RKO (cell line): ENCODE measurements around the gene GUCY1A2.
"Not testable (repeated sequence)": the region's sequence is repeated elsewhere in the genome, so short reads cannot be mapped to it uniquely, and the experiment has no call there.

ENCODE experiments used
- DNase-seq: peaks from one replicate; pipeline ENCODE4 v3.0.0-alpha.2; 2016; ENCODE audit warnings: low spot score

The GUCY1A2 gene

DNA sequence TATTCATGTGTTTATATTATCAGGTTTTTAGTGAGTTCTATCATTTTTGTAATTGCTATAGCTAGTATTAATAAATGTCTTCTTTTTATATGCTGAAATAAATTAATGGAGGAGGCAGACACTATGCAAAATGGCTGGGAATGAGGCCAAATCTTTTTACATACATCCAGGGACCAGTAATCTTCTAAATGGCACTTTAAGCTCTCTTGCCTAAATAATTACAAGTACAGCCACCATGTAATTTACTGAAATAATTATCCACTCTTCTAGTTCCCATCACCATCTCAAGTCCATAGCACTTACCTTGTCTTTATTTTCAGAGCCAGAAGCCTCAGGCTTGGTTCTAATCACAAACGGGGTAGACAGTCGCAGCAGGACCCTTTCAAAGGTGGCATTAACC lies 79.1 kb downstream of the GUCY1A2 start:
- no peak for DNase-seq

DNA sequence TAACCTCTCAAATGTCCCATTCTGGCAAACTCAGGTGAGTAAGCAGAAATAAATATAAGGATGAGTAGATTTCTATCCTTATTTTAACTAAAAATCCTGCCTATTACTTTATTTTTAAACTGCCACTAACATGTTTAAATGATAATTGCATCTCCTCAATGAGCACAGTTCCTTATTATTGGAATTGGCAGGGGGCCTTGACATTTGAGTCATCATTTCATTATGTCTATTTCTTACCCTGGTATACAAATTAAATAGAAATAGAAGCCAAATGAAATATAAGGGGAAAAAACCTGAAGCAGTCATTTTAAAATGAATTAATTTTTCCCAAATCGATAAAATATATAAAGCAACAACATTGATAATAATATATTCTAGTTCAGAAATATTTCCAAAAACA lies 81.2 kb downstream of the GUCY1A2 start:
- DNase-seq: no peak

DNA sequence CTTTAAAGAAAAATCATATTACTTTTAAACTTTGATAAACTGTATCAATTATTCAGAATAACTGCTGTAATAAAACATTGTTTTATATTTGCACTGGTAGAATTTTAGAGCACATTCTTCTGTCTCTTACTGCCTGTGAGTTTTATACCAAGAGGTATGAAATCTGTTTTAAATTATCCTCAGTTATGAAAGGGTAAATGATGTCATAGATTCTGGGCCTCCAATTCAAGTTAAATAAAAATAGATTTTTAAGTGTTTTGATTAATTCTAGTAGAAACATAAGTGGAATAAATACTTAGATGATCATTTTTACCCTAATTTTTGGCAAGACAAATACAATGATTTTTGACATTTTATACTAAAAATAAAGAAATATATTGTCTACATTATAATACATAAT lies 93.0 kb downstream of the GUCY1A2 start:
- no peak for DNase-seq

DNA sequence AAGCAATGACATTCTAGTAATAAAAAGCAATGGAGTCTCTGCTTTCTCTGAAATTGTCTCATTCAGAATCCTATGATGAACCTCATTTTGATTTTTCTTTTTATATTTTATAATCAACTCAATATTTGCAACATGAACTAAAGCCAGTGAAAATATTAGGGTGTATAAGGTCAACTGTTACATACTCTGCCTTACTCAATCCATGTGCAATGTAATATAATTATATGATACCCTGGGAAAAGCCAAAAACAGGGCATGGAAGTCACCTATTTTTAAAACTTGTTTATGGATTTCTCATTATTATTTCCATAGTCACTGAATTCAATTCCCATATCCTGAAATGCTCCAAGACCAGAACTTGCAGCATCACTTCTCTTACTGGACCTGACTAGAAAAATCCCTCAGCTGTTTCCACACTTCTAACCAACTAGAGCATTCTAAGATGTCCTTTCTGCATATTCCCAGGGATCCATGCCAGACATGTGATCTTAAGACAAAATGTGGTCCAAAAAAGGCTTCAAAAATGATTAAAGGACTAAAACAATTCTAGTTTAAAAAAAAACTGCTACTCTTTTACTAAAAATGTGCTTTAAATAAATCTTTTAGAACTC lies 97.3 kb downstream of the GUCY1A2 start:
- no peak for DNase-seq

DNA sequence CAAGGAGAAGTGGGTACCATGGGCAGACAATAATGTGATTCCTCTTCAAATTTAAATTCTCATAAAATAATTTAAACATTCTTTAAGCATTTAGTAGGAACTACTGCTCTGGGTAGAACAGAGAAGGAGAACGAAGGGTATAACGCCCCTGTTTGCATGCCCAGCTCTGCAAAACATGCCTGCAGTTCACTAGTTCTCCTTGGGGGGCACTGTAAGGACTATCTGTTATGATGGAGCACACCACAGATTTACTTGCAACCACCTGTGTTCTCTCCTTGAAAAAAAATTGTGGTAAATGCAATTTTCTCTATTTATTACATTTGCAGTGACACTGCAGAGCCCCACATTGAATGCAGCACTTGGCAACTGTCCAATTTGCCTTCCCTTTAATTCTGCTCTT lies 100.3 kb downstream of the GUCY1A2 start:
- DNase-seq: peak; percentile 36

DNA sequence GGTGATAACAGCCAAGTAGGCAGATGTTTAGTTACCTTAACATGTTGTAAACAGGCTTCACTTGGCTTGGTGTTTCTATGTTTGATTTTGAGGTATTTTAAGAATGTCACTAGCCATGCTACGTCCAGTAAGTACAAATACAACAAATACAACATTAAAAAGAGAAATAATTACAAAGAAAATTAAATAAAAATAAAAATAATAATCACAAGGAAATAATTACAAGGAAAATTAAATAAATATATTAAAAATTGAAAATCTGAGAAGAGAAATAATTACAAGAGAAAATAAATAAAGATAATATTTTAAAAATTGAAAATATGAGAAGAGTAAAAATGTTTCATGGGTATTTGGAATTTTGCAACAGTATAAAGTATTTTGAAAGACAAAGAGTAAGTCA lies 103.9 kb downstream of the GUCY1A2 start:
- DNase-seq: no peak

DNA sequence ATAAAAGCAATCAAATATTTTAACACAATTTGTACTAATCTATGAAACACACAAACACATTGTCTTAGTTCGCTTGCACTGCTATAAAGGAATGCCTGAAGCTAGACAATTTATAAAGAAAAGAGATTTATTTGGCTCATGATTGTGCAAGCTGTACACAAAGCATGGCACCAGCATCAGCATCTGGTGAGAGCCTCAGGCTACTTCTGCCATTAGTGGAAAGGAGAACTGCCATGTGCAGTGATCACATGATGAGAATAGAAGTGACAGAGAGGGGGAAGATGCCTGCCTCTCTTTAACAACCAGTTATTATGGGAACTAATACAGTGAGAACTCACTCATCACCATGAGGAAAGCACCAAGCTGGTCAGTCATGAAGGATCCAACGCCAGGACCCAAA lies 105.1 kb downstream of the GUCY1A2 start:
- no peak for DNase-seq

DNA sequence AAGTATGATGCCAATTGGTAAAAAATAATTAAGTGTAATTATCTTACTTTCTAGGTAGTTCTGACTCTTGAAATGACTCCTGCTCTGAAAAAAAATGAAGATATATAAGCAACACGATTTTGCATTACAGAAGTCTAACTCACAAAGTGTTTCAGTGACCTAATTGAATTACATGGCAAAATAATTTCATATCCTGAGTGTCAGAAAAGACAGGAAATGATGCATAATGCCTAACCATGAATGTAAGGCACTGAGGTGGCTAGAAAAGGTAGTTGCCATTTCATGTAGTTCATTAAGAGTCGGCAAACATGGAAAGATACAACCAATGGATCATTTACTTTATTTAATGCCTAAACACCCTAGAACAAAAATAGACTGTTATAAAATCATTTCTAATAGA lies 113.5 kb downstream of the GUCY1A2 start:
- peak; percentile 43 for DNase-seq

DNA sequence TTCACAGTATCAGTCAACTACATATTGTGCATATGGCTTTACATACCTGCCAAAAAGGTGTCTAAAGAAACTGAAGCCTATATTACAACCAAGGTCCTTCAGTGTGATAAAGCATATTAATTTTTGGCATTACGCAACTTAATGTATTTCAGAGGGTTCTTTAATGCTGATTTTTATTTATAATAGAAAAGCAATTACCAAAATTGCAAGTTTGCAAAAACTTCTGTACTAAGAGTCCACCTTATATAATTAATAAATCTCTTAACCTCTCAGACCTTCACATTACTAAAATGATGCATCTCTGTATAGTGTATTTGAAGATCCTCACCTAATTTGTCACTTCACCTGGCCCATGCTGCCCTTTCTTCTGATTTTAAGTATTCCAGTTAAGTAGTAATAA lies 128.6 kb downstream of the GUCY1A2 start:
- no peak for DNase-seq

DNA sequence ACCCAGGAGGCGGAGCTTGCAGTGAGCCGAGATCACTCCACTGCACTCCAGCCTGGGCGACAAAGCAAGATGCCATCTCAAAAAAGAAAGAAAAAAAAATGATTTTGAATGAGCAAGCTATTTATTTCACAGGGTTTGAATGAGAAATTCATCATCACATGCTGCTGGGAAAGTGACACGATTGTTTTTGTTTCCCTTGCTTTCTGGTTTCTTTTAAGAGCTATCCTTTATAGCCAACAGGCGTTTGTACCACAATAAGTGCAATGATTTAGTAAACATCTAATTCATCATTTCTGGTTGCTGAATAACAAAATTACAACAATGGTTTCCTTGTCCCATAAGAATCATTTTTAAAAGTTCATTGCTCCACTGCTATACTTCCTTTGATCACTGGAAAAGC lies 129.9 kb downstream of the GUCY1A2 start:
- DNase-seq: no peak

DNA sequence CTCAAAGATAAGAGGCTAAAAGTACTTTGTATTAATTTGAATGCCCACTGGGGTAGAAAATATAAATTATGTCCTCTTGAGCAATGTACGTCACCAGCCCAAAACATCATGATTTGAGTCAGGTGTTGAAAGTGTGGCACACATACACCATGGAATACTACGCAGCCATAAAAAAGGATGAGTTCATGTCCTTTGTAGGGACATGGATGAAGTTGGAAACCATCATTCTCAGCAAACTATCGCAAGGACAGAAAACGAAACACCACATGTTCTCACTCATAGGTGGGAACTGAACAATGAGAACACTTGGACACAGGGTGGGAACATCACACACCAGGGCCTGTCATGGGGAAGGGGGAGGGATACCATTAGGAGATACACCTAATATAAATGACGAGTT lies 134.6 kb downstream of the GUCY1A2 start:
- not testable (repeated sequence) for DNase-seq

DNA sequence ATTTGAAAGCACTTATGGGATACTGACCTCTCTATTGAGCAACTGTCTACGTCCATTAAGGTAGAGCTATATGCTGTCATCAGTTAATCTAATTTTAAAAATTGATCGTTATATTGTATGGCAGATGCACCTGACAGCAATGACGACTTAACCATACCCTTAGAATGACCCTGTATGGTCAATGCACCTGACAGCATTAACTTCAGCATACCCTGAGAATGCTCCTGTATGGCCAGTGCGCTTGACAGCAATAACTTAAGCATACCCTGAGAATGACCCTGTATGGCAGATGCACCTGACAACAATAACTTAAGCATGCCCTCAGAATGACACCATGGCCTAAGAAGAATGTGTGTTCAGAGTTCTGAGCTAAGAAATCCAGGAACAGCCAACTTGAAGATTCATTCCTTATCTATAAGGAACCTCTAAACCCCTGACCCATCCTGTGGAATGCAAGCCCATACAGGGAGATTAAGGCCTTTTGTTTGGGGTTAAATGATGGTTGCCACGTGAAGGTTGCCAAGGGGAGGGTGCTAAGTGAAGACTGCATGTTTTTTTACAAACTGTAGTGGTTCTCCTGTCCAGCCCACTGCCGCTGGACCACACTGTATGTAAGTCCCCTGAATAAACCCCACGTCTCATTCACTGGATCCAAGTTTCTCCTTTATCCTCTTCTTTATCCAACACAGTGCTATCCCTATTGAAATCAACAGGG lies 138.3 kb downstream of the GUCY1A2 start:
- no peak for DNase-seq

DNA sequence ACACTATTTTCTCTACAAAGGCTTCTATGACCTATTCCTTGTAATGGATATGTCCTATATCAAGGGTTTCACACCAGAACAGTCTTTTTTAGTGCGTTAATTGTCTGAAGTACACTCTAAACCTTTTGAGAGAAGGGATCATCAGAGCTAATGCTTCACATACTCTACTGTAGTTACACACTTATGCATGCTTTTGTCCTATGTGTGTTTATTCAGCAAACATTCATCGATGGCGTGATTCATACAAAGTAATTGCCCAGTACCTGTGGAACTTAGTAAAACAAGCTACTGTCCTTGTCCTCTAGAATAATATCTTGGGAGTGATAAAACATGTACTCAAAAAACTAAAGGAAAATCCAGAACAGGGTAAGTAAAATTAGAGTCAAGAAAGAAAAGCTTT lies 139.2 kb downstream of the GUCY1A2 start:
- no peak for DNase-seq

DNA sequence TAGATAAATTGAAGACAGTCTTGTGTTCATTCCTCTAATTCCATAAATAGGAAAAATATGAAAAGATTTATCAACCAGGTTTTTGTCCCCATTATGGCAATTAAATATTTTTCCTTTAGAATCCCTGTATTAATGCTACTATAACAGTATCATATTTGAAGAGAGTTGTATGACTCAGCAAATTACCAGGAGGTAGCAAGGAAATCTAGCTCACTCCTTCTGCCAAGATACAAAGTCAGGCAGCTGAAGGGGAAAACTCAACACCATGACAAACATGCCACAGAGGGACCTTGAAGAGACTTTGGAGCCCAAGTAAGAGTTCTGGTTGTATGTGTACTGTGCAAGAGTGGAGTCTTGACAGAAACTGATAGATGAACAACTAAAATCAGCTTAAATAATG lies 143.3 kb downstream of the GUCY1A2 start:
- no peak for DNase-seq

DNA sequence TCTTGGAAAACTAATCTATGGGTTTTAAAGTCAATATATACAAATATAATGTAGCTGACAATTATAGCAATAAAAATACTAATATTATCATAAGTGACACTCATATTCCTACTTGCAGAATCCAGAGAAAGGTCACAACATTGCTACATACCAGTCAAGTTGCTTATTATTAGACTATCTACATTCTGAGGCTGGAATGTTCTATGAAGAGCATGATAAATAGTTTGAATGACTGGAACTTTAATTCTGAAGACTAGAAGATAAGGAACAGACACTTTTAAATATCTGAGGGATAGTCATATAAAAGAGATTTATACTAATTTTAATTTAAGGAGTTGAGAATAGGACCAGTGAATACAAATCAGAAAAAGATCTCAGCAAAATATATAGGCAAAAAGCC lies 146.0 kb downstream of the GUCY1A2 start:
- DNase-seq: no peak

DNA sequence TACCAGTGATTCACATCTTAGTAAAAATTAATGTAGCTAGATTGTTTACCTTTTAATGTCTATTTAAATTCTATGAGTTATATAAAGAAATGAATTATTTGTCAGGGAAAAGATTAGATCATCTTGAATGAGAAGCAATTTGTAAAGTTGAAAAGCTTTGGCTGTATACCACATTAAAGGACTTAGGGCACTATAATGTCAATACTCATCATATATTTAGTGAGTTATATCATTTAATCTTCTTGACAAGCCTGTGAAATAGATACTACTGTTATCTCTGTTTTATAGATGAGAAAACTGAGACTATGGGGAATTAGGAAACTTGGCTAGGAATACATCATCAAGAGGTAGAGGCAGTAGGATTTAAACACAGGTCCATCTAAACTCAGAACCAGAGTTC lies 160.1 kb downstream of the GUCY1A2 start:
- no peak for DNase-seq

DNA sequence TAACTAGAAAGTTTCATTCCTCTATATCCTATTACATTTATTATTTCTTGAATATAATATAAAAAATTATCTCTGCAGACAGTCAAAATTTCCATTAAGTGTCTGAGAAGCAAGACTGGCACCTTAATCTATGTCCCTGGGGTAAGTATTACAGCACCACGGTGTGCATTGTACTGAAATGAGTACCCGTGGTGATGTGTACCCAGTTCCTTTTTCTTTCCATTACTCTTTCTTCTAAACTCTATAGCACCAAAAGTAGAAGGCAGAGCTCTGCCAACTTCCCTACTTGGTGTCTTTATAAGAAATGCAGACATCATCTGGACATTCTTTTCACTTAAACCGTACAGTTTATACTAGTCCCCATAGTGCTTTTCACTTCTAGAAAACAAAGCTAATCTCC lies 161.7 kb downstream of the GUCY1A2 start:
- no peak for DNase-seq

DNA sequence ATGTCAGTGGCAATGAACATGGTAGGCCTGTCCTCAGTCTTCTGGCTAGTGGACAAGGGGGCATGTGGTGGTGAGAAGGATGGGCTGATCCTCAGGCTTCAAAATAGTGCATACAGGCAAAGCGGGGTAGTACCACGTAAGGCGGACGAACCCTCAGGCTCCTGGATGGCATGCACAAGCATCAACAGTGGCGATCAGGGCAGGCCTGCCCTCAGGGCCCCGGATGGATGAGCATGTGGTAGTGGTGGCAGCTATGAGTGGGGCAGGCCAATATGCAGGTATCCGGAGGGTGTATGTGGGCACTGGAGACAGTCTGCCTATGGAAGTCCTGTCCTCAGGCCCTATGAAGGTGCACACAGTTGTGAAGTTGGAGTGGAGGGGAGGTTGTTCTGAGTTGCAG lies 163.8 kb downstream of the GUCY1A2 start:
- DNase-seq: no peak

DNA sequence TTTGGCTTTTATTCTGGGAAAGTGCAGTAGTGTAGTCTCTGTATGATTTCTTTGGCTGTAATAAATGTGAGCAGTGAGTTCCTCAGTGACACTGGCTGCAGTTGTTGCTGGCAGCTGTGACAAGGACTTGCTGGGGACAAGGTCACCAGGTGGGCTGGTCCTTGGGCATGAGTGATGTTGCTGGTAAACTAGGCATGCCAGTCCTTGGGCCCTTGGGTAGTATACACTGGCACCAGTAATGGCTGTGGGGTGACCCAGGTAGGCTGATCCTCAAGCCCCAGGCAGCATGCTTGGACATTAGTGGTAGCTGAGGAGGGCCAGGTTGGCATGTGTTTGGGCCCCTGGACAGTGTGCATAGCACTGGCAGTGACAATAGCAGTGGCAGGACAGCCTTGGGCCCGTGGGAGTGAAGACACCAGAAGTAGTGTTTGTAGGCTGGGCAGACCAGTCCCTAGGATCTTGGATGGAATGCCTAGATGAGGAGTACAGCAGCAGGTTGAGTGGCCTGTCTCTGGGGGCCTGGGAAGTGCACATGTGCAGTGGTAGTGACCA lies 164.3 kb downstream of the GUCY1A2 start:
- DNase-seq: no peak

DNA sequence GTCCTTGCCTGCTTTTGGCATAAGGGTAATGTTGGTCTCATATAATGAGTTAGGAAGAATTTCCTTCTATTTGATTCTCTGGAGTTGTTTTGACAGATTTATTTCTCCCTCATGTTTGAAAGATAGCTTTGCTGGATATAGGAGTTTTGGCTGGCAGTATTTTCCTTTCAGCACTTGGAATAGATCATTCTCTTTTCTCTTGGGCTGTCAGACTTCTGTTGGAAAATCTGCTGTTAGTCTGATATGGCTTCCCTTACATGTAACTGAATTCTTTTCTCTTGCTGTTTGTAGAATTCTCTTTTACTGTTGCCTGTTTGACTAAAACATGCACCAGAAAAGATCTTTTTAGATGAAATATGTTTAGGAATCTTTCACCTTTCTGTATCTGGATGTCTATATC lies 165.5 kb downstream of the GUCY1A2 start:
- no peak for DNase-seq

DNA sequence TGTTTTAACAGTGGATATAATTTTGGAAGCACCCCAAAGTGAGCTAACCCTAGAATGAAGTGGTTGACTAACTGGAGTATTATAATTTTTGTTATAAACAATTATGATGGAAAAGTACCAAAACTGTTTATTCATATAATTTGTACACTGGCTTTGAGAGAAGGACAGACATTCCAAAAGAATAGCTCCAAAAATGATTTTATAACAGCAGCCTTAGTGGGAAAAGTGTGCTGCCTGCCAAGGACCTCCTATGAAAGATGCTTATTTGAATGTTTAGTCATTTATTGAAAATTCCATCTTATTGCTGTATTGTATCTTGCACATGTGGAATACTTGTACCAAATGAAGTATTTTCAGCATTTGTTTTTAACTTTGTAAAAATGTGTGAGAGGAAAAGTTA lies 169.8 kb downstream of the GUCY1A2 start:
- no peak for DNase-seq

DNA sequence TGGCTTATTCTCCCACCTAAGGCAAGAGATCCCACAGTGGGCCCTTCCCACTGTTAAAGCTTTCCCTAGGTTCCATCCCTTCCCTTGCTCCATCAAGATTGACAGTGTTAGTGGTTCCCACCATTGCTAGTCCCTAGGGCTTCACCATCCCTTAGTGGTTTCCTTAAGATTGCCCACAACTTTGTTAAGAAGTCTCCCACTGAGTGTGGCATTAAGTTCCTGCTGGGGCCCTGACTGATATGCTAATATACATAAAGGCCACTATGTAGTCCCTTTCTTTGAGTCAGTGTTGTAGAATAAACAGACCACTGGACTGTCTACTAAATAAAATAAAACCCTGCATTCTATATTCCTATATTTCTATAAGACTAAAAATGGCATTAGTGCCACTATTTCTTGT lies 176.1 kb downstream of the GUCY1A2 start:
- DNase-seq: no peak

DNA sequence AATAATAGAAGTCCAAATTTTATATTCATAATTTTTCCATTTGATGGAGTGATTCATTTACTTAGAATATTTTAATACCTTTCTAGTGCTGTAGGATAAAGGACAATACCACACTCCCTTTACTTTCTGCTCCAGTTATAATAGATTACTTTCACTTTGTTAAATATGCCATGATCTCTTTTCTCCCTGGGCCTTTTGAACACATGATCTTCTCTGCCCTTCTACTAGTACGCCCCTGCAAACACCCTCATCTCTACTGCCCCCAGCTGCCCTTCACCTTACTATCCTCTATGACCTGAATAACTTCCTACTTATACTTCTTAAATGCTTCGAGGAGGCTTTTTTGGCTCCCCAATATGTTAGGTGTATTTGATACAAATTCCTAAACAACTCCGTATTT lies 177.3 kb downstream of the GUCY1A2 start:
- no peak for DNase-seq

DNA sequence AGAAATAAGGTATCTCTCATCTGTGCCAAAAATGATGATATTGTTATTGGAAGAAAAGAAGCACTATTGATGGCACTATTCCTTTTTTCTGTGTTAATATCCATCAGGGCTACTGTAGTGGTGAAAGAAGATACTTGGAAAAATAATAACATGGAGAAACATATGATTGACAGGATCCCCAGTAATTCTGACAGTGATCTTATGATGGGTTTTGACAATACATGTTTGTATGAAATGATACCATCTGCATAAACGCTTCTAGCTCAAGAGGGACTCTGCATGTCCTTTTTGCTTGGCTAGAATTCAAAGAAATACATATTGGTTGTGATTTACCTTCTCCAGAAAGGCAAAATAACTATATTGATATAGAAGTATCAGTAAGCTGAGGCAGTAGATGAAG lies 178.1 kb downstream of the GUCY1A2 start:
- DNase-seq: no peak
